NCI-H774 (cell line): Measurements from ENCODE around the gene TUBGCP6.

Experiments
- DNase-seq: peaks from one replicate; lab custom pipeline; 2025; lab: John Stamatoyannopoulos, UW

Gene TUBGCP6

DNA sequence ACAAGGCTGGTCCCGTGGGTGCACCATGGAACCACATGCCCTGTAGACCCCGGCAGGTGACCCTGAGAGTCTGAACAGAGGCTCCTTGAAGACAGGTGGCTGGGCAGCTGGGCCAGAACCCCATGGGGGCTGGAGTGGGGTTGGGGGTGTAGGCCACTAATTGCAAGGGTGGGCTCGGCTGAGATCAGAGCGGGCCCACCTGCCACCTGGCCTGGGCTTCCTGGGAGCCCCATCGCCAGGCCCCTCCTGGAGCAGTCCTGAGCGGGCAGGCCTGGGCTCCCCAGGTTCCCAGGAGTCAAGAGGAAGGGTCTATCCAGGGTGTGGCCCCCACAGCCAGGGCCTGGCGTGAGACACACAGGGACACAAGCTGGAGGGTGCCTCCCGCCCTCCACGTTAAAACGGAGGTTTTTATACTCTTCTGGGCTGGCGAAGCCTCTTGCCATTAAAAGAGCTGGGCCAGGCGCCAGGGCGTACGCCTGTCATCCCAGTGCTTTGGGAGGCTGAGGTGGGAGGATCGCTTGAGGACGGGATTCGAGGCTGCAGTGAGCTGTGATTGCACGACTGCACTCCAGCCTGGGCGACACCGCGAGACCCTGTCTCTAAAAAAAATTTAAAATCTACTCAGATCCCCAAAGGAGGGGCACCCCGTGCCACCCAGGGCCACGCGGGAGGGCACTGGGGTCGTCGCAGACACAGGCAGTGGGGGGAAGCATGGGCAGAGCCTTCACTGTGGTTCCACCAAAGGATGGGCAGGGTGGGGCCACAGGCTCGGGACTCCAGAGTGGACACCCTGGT, 63.9 kb downstream of the TUBGCP6 start:
- DNase-seq, result no peak

DNA sequence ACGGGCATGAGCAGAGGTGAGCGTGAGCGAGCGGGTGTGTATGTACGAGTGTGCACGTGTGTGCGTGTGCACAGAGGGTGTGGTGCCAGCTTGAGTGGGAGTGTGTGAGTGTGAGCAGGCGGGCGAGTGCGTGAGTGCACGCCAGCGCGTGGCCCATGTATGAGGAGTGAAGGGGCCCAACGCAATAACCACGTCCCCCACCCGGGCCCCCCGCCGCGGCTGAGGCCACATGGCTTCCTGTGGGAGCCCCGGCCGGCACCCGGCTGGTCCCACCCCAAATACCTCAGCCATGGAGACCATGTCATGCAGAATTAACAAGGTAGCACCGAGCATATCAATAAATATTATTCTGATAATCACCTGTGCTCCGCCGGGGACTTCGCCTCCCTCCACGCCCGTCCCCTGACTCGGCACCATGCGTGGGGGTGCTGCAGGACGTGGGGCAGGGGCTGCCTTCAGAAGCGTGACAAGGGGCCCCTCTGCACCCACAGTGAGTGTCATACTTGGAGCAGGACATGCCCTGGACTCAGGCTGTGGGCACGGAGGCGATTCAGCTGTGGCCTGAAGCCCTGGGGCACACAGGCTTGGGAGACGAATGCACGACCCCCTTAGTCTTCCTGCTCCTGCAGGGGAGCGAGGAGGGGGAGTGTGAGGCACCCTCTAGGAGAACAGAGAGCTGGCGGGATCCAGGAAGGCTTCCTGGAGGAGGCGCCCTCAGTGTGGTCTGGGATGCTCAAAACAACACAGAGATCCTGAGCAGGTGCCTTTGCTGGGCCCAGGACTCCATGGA, 64.7 kb downstream of the TUBGCP6 start:
- no peak for DNase-seq

DNA sequence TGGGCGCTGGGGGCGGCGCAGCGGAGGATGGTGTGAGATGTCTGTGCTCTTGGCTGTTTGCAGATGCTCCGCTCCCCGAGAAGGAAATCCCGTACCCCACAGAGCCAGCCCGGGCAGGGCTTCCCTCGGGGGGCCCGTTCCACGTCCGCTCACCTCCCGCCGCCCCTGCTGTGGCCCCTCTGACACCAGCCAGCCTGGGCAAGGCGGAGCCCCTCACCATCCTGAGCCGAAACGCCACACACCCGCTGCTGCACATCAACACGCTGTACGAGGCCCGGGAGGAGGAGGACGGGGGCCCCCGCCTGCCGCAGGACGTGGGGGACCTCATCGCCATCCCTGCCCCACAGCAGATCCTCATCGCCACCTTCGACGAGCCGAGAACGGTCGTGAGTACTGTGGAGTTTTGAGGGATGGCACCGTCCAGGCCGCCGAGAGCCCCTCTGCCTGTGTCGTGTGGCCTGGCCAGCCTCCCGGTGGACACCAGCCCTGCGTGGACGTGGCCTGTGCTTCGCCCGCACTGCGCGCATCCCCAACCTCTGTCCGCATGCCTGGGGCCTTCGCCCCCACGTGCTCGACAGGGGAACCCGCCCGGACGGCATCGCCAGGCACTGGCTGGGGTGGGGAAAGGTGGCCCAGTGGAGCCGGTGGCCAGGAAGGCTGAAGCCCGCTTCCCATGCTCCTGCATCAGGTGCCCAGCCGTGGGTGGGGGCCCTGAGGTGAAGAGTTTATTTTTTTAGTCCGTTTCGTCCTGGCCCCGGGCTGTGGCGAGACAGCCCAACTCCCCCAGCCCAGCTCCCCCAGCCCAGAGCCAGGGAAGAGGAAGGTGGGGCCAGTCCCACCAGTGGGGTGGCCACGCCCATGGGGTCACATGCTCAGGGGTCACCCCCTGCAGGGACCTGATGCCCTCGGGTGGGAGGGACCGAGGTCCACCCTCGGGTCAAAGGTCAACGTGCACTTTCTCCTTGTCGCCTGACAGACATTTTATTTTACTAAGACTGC, 65.7 kb downstream of the TUBGCP6 start:
- DNase-seq, result no peak

DNA sequence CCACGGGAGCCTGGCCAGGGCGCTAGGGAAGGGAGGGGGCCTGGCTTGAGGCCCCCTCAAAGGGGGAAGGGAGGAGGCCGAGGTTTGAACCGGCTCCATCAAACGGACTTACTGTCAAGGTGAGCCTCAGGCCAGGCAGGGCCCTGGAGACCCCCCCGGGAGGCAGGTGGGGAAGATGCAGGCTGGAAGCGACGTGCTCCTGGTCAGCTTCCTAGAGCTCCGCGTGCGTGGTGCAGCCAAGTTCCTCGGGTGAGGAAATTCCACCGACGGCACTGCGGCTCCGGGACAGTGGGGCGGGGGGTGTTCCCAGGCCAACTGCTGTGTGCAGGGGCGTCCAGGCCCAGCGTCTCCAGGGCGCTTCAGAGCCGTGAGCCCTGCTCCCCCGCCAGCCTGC, 66.4 kb downstream of the TUBGCP6 start:
- no peak for DNase-seq

DNA sequence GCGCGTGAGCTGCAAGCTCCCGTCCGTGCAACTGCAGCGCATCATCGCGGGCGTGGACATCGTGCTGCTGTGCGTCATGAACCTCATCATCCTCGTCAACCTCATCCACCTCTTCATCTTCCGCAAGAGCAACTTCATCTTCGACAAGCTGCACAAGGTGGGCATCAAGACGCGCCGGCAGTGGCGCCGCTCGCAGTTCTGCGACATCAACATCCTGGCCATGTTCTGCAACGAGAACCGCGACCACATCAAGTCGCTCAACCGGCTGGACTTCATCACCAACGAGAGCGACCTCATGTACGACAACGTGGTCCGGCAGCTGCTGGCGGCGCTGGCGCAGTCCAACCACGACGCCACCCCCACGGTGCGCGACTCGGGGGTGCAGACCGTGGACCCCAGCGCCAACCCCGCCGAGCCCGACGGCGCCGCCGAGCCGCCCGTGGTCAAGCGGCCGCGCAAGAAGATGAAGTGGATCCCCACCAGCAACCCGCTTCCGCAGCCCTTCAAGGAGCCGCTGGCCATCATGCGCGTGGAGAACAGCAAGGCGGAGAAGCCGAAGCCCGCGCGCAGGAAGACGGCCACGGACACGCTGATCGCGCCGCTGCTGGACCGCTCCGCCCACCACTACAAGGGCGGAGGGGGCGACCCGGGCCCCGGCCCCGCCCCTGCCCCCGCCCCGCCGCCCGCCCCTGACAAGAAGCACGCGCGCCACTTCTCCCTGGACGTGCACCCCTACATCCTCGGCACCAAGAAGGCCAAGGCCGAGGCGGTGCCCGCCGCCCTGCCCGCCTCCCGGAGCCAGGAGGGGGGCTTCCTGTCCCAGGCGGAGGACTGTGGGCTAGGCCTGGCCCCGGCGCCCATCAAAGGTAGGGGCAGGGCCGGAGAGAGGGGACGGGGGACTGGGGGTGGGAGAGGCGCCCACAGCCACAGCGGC, 67.0 kb downstream of the TUBGCP6 start:
- DNase-seq, result no peak

DNA sequence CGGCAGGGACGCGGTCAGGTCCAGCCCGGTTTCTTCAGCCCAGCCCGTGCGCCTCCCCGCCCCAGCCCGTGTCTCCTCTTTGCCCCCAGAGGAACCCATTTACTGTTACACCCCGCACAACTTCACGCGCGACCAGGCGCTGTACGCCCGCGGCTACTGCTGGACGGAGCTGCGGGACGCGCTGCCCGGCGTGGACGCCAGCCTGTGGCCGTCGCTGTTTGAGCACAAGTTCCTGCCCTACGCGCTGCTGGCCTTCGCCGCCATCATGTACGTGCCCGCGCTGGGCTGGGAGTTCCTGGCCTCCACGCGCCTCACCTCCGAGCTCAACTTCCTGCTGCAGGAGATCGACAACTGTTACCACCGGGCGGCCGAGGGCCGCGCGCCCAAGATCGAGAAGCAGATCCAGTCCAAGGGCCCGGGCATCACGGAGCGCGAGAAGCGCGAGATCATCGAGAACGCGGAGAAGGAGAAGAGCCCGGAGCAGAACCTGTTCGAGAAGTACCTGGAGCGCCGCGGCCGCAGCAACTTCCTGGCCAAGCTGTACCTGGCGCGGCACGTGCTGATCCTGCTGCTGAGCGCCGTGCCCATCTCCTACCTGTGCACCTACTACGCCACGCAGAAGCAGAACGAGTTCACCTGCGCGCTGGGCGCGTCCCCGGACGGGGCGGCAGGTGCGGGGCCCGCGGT, 67.8 kb downstream of the TUBGCP6 start:
- no peak for DNase-seq

DNA sequence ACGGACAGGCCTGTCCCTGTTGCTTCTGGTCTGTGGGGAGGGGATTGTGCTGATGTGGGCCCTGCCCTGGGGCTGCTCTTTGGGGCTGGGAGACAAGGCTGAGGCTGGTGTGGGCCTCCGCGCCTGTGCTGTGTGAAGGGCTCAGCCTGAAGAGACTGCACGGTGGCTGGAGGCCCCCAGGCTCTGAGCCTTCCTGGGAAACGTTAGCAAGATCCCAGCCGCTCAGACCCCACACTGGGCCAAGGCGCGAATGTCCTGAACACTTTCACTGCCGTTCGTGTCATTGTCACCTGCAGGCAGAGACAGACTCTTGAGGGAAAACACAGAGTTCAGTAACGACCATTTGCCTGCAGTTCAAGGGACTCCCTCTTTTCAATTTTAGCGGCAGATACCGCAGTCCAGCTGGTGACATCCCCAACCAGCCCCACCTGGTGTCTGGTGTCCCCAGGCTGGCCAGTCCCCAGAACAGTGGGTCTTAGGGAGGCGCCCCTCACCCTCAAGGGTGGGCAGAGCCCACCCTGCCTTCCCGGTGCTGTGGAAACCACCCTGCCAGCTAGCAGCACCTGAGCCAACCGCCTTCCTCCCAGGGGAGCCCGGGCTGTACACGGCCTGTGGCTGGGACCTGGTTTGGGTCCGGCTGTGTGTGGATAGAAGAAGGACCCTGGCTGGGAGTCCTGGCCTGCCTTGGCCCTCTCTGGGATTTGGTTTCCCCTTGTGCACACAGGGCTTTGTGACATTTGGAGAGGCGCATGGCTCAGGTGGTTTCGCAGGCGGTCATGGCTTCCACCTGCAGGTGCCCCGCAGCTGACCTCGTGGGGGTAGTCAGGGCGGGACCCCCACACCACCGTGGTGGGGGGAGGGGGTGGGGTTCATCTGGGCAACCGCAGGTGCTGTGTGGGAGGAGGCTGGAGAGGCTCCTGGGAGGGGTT, 68.6 kb downstream of the TUBGCP6 start:
- no peak for DNase-seq

DNA sequence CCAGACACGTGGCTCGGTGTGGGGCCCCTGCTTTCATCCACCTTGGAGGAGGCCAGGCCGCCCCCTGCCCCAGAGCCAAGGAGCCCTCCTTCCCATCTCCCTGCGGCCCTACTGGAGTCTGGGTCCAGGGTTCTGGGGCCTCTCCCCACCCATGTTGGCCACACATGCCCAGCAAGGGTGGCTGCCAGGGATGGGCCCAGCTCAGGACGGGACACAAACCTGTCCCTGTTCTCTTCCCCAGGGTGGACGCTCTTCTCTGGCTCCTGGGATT, 69.7 kb downstream of the TUBGCP6 start:
- DNase-seq, result no peak

DNA sequence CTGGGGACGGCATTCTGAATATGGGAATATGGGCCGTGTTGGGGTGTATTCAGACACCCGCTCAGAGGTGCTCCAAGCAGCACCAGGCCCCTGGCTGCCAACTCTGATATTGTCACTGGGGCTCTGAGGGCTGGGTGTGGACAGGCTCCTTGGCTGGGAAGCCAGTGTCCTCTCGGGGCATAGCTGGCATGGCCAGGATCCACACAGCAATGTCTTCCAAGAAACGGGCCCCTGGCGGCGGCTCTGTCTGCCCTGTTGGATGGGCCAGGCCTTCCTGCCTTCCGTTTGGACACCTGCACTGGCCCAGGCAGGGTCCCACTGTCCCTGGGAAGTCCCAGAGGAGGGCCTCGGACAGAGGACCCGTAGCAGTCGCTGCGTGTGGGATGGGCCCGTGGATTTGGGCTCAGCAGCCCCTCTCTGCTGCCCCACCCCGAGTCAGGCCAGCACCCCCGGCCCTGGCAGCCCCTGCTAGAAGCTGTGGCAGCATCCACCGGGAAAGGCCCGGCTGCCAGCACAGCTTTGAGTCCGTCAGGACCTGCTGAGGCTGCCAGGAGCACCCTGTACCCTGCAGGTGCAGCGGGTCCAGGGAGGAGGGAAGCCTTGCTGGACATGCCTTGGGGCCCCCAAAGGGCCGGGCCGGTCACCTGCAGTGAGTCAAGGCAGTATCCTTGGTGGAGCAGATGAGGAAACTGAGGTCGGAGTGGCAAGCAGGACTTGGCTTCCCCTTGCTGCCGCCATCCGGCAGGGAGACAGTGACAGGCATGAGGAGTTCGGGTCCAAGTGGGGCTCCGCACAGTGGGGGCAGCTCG, 70.2 kb downstream of the TUBGCP6 start:
- no peak for DNase-seq

DNA sequence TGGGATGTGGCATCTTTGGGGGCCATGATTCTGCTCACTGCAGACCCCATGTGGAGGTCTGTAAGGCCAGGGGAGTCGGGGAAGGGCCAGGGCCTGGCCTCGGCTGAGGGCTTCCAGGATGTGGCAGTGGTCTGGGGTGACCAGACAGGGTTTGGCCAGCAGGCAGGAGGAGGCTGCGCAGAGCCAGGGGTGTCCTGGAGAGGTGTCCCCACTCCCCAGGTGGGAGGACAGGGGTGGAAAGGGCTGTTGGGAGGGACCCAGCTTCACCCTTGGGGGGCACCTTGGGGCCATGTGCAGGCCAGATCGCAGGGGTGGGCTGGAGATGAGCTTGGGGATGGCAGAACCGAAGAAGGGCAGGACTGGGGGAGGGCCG, 70.9 kb downstream of the TUBGCP6 start:
- no peak for DNase-seq

DNA sequence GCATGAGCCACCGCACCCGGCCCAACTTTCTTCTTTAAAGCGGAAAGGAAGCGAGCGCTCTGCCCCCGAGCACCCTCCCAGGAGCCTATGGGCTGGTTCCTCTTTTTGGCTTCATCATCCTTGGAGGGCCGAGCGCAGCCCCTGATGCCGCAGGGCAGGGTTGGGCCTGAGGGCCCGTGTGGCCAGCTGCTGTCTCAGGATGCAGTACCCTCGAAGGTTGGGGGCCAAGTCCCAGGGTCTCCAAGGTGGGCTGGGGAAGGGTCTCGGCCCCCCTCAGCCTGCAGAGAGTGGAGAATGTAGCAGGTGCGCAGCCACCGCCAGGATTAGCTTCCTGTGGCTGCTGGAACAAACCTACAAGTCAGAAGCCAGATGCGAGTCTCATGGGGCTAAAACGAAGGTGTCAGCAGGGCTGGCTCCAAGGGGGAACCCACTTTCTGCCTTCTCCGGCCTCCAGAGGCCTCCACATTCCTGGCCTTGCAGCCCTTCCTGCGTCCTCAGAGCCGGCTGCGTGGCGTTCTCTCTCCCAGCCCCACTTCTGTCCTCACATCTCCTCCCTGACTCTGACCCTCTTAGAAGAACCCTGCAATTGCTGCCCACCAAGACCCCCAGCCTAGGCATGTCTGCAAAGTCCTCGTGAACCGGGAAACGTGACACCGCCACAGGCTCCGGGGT, 71.4 kb downstream of the TUBGCP6 start:
- DNase-seq, result no peak

DNA sequence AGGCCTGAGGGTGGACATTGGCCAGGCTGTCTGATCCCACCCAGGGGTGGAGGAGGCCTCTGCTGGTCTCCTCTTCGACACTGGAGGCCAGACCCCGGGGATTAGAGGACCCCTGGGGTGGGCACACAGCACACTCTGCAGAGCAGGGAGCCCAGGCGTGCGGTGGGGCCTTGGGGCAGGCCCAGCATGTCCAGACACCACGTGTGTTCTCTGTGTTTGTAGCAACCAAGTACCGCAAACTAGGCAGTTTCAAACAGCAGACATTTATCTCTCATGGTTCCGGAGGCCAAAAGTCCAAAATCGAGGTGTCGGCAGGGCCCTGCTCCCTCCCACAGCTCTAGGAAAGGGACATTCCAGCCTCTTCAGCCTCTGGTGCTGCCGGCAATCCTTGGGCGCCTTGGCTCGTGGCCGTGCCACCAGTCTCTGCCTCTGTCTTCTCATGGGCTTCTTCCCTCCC, 72.8 kb downstream of the TUBGCP6 start:
- no peak for DNase-seq

DNA sequence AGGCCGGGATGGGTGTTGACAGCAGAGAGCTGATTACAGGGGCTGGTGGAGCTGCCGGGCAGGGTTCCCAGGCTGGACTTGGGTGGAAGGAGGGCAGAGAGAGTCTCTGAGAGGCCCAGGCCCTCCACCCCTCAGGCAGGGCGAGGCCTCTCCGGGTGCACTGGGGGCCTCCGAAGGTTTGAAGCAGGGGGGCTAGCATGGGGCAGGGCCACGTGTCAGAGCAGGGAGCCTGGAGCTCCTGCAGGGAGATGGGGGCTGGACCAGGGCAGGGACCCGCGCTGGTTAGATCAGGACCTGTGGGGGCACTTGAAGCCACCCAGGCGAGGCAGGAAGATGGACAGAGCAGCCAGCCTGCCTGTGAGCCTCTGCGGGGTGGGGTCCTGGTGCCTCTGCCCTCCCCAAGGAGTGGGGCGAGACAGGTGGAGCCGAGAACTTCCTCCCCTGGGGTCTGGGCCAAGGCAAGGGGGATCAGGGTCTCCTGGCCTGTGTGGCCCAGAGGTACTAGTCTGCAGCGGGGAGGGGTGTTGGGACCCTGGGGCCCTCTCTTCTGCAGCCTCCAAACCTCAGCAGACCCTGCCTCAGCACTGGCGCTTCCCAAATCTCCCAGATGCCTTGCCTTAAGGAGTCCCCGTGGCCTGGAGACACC, 73.4 kb downstream of the TUBGCP6 start:
- no peak for DNase-seq

DNA sequence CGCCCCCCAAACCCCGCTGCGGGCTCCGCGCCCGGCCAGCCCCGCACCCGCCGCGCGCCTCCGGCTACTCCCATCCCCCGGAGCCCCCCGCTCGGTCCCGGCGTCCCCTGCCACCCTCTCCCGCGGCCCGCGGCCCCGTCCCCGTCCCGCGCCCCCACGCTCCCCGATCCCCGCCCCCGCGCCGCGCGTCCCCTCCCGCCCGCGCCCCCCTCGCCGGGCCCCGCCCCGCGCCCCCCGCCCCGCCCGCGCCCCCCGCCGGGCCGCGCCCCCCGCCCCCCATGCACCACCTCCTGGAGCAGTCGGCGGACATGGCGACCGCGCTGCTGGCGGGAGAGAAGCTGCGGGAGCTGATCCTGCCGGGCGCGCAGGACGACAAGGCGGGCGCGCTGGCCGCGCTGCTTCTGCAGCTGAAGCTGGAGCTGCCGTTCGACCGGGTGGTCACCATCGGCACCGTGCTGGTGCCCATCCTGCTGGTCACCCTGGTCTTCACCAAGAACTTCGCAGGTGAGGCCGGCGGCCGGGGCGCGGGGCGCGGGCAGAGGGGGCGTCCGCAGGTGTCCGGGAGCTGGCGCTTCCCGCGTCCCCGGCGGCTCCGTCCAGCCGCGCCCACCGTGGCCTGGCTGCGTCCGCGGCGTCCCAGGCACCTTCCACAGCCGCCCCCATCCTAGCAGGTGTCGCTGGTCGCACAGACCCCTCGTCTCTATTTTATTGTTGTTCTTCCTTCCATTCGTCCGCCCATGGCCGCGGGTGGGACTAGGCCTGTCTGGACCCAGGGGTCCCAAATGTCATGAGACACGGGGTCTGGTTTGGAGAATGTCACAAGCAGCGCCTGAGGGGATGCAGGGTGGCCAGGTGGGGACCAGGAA, 74.1 kb downstream of the TUBGCP6 start, which contains the start of gene PANX2:
Gene PANX2 (plus strand): TSS at position 279 of the 866 bp plus-strand sequence. CDS start 0 bp downstream, at position 279.
- no peak for DNase-seq

DNA sequence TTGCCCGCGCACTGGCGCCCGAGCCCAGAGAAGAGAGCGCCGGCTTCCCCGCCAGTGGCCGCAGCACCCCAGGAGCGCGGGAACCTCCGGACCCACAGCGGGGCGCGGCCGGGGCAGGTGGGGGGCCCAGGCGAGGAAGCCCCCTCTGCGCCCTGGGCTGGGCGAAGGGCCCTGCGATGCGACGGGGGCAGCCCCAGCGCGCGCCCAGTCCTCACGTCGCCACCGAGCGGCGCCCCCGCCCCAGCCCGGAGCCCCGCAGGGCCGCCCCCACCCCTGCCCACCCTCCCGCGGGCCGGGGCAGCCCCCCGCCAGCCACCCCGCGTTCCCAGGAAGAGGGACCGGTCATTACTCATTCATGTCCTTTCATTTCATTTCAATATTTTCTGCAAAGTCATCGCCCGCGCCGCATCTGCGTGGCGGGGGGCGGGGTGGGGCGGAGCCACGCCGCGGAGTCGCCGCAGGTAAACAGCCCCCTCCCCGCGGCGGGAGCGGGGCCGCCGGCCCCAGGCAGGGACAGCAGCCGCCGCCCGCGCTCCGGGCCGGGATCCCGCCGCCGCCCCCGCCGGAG, 75.0 kb downstream of the TUBGCP6 start:
- DNase-seq, result peak; percentile 31

DNA sequence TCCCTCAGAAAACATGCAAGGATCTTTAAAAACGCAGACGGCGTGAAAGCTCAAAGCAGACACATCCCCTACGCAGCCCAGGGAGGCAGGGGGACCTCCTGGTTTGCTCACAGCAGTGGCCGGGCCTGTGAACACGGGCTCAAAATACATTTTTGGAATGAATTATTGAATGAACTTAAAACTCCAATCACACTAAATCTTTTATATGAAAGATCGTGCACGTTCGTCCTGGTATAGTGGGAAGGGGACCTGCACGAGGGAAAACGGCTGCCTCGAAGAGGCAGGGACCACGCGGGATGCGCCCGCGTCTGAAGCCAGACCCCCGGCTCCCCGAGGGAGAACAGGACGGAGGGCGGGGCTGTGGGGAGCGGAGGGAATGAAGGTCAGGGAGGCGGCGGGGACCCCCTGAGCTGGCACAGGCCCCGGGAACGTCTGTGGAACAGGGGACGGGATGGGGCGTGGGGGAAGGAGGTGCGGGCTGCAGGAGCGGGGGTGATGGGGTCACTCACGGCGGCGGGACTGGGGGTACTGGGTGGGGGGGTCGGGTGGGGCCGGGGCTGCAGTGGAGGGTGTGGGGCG, 75.6 kb downstream of the TUBGCP6 start:
- no peak for DNase-seq
